ENCODE measurements around the gene SPINK7. TPM values are rescaled to one million over a fixed set of nuclear protein-coding genes. Genes with fewer than 3 reads are reported as not detected.

The SPINK7 gene
- polyA plus RNA-seq, 1 of the 3 experiments (the other 2 are of a cell fraction): not detected

Other genes with a start within 250 kb of the SPINK7 start
- gene SPINK5, start 248.4 kb upstream of the SPINK7 start, polyA plus RNA-seq (2012; rRNA removed): not detected in 2 replicates
- not detected in 2 replicates for gene SPINK14, start 143.9 kb upstream of the SPINK7 start, polyA plus RNA-seq (2012; rRNA removed)
- gene SPINK6, start 109.4 kb upstream of the SPINK7 start, polyA plus RNA-seq (2012; rRNA removed): not detected in 2 replicates
- gene MARCOL, start 73.9 kb upstream of the SPINK7 start, polyA plus RNA-seq (2012; rRNA removed): not detected in 2 replicates
- gene SPINK13, start 43.6 kb upstream of the SPINK7 start, polyA plus RNA-seq (2012; rRNA removed): not detected in 2 replicates
- not detected in 2 replicates for gene SPINK9, start 23.1 kb downstream of the SPINK7 start, polyA plus RNA-seq (2012; rRNA removed)
- gene FBXO38, start 71.5 kb downstream of the SPINK7 start, polyA plus RNA-seq (2012; rRNA removed): 15.3 and 15.5 TPM in 2 replicates